ENCODE data around the gene RDM1.

DNA sequence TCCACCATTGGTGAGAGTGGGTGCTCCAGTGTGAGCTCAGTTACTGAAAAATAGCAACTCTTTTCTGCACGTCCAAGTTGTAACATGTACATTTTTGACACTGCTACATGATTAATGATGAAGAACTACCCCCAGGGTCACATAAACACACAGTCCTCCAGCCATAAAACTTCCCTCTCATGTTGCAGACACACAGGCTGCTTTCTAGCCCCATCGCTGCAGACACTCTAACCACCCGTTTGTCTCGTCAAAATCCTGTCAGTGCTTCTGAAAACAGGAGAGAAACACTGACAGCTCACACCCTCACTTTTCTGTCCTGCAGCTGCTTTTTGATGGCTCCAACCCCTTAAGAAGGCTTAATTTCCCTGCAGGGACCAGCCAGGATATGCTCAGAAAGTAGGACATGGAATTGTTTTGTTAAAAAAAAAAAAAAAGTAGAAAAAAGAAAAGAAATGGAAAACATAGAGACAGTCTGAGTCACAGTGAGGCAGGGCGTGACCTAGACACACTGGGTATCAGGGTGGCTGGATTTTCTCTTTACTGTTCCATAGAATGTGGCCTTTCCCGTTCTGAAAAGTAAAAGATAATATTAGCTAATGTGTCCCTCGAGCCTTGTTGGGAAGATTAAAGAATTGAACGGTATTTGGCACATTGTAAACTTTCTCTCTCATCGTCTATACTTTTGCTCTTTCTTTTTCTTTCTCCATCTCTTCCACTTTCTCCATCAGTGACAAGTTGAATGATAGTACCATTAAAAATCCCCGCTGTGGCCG is 29.7 kb downstream of the RDM1 start:
- TF ChIP-seq, protein P1, sequence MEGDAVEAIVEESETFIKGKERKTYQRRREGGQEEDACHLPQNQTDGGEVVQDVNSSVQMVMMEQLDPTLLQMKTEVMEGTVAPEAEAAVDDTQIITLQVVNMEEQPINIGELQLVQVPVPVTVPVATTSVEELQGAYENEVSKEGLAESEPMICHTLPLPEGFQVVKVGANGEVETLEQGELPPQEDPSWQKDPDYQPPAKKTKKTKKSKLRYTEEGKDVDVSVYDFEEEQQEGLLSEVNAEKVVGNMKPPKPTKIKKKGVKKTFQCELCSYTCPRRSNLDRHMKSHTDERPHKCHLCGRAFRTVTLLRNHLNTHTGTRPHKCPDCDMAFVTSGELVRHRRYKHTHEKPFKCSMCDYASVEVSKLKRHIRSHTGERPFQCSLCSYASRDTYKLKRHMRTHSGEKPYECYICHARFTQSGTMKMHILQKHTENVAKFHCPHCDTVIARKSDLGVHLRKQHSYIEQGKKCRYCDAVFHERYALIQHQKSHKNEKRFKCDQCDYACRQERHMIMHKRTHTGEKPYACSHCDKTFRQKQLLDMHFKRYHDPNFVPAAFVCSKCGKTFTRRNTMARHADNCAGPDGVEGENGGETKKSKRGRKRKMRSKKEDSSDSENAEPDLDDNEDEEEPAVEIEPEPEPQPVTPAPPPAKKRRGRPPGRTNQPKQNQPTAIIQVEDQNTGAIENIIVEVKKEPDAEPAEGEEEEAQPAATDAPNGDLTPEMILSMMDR (optimal IDR thresholded peaks at IDR 0.05 in 1 of 3, IDR thresholded peaks at IDR 0.05 in 1 of 3, conservative IDR thresholded peaks at IDR 0.05 in 1 of 3; ENCODE audit: extremely low read depth in 1 of 3, insufficient read depth in 2 of 3, low read length in 3 of 3): no peak
- no peak for TF ChIP-seq EZH2 (IDR thresholded peaks at IDR 0.05; ENCODE audit: low read length)
